Upper lobe of left lung (tissue), 4 donors: ENCODE data around the gene TNFRSF21.

Experiments
- POLR2A ChIP-seq, 4 donors: fragments of 450-650 bp; IDR thresholded peaks; one replicate each; pipeline ENCODE4 v1.5.1; 2016 to 2017; ENCODE audit warnings: antibody characterized with exemption in 4 of 4, mild to moderate bottlenecking in 2 of 4
- POLR2AphosphoS5 ChIP-seq, 2 donors: sonication (generic); formaldehyde crosslinking; IDR thresholded peaks; one replicate each; pipeline ENCODE4 v1.5.1; 2017; ENCODE audit warnings: antibody characterized with exemption in 2 of 2
- TF ChIP-seq, protein P1 (sequence below), 6 experiments: fragments of 450-650 bp in 4 of 6; fragments of 200-600 bp in 2 of 6; sonication (generic) in 2 of 6; IDR thresholded peaks; one replicate each; pipeline ENCODE4 v1.5.1; 2016 to 2019; ENCODE audit warnings: antibody characterized with exemption in 6 of 6

DNA sequence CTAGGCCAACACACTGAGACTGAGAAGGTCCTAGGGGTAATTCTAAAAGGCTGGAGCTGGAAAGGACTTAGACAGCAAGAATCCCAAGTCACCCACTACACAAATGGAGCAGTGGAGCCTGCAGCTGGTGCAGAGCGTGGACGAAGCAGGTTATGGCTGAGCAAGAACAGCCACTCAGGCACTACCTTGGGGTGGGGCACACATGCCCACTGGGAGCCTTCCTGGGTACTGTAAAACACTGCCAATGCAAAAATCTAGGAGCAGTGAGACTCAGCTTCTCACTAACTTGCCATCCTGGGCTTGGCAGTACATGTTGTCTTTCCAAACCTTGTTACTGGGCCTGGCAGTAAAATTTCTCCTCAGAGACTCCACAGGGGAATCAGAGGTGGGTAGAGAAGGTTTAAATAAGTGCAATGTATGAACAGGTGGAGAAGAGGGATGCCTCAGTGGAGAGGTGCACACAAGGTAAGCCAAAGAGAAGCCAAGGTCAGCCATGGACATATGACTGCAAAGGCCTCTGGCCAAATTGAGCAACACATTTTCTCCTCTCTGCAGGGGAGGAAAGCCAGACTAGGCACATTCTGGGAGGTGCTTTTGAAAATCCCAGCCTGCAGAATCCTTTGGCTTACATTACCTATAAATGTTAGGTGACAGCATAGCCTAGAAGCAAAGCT lies 105.6 kb downstream of the TNFRSF21 start:
- TF ChIP-seq, protein P1, sequence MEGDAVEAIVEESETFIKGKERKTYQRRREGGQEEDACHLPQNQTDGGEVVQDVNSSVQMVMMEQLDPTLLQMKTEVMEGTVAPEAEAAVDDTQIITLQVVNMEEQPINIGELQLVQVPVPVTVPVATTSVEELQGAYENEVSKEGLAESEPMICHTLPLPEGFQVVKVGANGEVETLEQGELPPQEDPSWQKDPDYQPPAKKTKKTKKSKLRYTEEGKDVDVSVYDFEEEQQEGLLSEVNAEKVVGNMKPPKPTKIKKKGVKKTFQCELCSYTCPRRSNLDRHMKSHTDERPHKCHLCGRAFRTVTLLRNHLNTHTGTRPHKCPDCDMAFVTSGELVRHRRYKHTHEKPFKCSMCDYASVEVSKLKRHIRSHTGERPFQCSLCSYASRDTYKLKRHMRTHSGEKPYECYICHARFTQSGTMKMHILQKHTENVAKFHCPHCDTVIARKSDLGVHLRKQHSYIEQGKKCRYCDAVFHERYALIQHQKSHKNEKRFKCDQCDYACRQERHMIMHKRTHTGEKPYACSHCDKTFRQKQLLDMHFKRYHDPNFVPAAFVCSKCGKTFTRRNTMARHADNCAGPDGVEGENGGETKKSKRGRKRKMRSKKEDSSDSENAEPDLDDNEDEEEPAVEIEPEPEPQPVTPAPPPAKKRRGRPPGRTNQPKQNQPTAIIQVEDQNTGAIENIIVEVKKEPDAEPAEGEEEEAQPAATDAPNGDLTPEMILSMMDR (IDR thresholded peaks at IDR 0.05), result no peak
- TF ChIP-seq POLR2AphosphoS5 (IDR thresholded peaks at IDR 0.05) (no peak), POLR2A (IDR thresholded peaks at IDR 0.05) (no peak)
